CD8-positive, alpha-beta memory T cell (primary cell): ENCODE data around the gene CREBZF. TPM values are rescaled to one million over a fixed set of nuclear protein-coding genes. Genes with fewer than 3 reads are reported as not detected.
A peak's percentile ranks its signal among the peaks of the same experiment; 100 is the strongest.
"Not testable (repeated sequence)": the region's sequence is repeated elsewhere in the genome, so short reads cannot be mapped to it uniquely, and the experiment has no call there.

Source experiments
- CTCF ChIA-PET: fragments of 350-600 bp; sonication (Branson Sonifier 250); formaldehyde crosslinking; loops from one replicate; lab custom pipeline; 2021; ENCODE audit warnings: antibody characterized with exemption; lab: Charles Lee
- POLR2A ChIA-PET: fragments of 350-600 bp; sonication (Branson Sonifier 250); formaldehyde crosslinking; loops from one replicate; lab custom pipeline; 2021; ENCODE audit warnings: antibody characterized with exemption; lab: Charles Lee
- DNase-seq, 5 donors: peaks; one replicate each; pipeline versions ENCODE4 v3.0.0 to v3.0.0-alpha.2; 2020 to 2022; ENCODE audit warnings: mixed read lengths in 1 of 5
- H3K27ac ChIP-seq: one replicate; pipeline ENCODE4 v1.7.0; 2013; ENCODE audit warnings: low read depth, mild to moderate bottlenecking, low read length, moderate library complexity
- H3K27me3 ChIP-seq: 2 replicates; pipeline ENCODE4 v1.7.0; 2013; ENCODE audit warnings: low read length, mild to moderate bottlenecking; ENCODE audit not compliant: insufficient read depth, poor library complexity, severe bottlenecking
- H3K36me3 ChIP-seq: 2 replicates; pipeline ENCODE4 v1.7.0; 2013; ENCODE audit warnings: mild to moderate bottlenecking, low read length, moderate library complexity; ENCODE audit not compliant: insufficient read depth
- H3K4me1 ChIP-seq: 2 replicates; pipeline ENCODE4 v1.7.0; 2013; ENCODE audit warnings: mild to moderate bottlenecking, low read length, moderate library complexity; ENCODE audit not compliant: insufficient read depth
- H3K4me3 ChIP-seq: 2 replicates; pipeline ENCODE4 v1.7.0; 2013; ENCODE audit warnings: mild to moderate bottlenecking, low read length
- H3K9me3 ChIP-seq: 2 replicates; pipeline ENCODE4 v1.7.0; 2013; ENCODE audit warnings: mild to moderate bottlenecking, low read length
- H3K27ac Mint-ChIP-seq, 8 donors: one replicate each; pipeline ENCODE4 v1.8.0; 2020 to 2021; ENCODE audit warnings: mixed read lengths in 8 of 8, mild to moderate bottlenecking in 6 of 8, inconsistent platforms in 3 of 8, moderate library complexity in 3 of 8
- H3K27me3 Mint-ChIP-seq, 2 donors: one replicate each; pipeline ENCODE4 v1.8.0; 2020 to 2021; ENCODE audit warnings: mixed read lengths in 2 of 2, mild to moderate bottlenecking in 1 of 2, moderate library complexity in 1 of 2
- H3K36me3 Mint-ChIP-seq, 3 donors: one replicate each; pipeline ENCODE4 v1.8.0; 2020 to 2021; ENCODE audit warnings: mixed read lengths in 3 of 3, inconsistent platforms in 1 of 3, mild to moderate bottlenecking in 1 of 3
- H3K4me1 Mint-ChIP-seq, 3 donors: one replicate each; pipeline ENCODE4 v1.8.0; 2020 to 2021; ENCODE audit warnings: mixed read lengths in 3 of 3, inconsistent platforms in 1 of 3, mild to moderate bottlenecking in 1 of 3
- H3K4me3 Mint-ChIP-seq, 7 donors: one replicate each; pipeline ENCODE4 v1.8.0; 2020 to 2021; ENCODE audit warnings: mixed read lengths in 7 of 7, mild to moderate bottlenecking in 6 of 7, moderate library complexity in 4 of 7, inconsistent platforms in 2 of 7
- H3K9me3 Mint-ChIP-seq, 5 donors: one replicate each; pipeline ENCODE4 v1.8.0; 2020 to 2022; ENCODE audit warnings: mixed read lengths in 5 of 5, mild to moderate bottlenecking in 3 of 5, moderate library complexity in 2 of 5, inconsistent platforms in 1 of 5
- polyA plus RNA-seq: library from polyadenylated mRNA; unstranded; fragments of 300-500 nt; fragmentation: Illumina TruSeq; gene quantifications from one replicate; pipeline ENCODE4 v1.2.3, GENCODE V29; 2021
- total RNA-seq, 2 experiments: library from RNA; stranded (reverse); gene quantifications; one replicate each; pipeline ENCODE4 v1.2.3, GENCODE V29; 2021

Gene CREBZF
- total and polyA plus RNA-seq, 3 experiments from 2014 or later, result 14.7 to 45.1 (median 45.0) TPM

DNA sequence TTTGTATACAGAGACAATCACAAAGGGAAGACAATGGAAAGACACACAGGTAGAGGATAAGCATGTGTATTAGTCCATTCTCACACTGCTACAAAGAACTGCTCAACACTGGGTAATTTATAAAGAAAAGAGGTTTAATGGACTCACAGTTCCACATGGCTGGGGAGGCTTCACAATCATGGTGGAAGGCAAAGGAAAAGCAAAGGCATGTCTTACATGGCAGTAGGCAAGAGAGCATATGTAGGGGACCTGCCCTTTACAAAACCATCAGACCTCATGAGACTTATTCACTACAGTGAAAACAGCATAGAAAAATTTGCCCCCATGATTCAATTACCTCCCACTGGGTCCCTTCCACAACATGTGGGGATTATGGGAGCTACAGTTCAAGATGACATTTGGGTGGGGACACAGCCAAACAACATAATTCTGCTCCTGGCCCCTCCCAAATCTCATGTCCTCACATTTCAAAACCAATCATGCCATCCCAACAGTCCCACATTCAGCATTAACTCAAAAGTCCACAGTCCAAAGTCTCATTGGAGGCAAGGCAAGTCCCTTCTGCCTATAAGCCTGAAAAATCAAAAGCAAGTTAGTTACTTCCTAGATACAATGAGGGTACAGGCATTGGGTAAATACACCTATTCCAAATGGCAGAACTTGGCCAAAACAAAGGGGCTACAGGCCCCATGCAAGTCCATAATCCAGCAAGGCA is 6.2 kb upstream of the CREBZF start:
- CTCF ChIA-PET, result interaction anchor here (0.6 to 1.0 kb wide), 2 partner anchors 11 to 183 kb away, joined by 3 to 4 read pairs; no protein-coding TSS in a partner anchor
- DNase-seq, H3K36me3 Mint-ChIP-seq: not testable (repeated sequence)

DNA sequence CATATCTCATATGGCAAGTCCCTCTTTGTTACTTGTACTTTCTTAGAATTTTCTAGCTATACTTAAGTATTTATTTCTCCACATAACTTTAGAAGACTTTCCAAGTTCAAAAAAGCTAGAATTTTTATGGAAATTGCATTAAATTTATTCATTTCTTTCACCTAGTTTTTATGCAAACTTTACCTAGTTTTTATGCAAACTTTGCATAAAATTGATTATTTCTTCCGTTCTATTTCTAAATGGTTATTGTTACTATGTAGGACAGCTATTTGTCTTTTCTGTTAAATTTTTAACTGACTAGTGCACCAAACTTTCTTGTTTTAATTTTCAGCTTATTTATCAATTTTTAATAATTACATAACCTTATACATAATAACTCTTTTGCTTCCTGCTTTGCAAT is 3.2 kb upstream of the CREBZF start:
- Mint-ChIP-seq H3K4me3 (no peak overlapping the region), H3K4me1 (peaks cover 14 to 18% (median 16%) of the 10 kb centered on the region in 3 donors), H3K9me3 (no peaks in the 10 kb centered on the region), H3K27ac (no peak overlapping the region), H3K36me3 (peaks cover 0 to 15% (median 5%) of the 10 kb centered on the region in 3 donors), H3K27me3 (peaks cover 3 to 16% of the 10 kb centered on the region in 2 donors)
- no peak overlapping the region for H3K4me3 ChIP-seq
- peaks cover 8% of the 10 kb centered on the region for H3K4me1 ChIP-seq
- no peaks in the 10 kb centered on the region for H3K27me3 ChIP-seq
- ChIA-PET CTCF (interaction anchor here (0.9 to 1.7 kb wide), 2 partner anchors 12 to 14 kb away, joined by 4 to 5 read pairs; no protein-coding TSS in a partner anchor), POLR2A (no interaction called here)
- H3K9me3 ChIP-seq, result no peaks in the 10 kb centered on the region
- H3K27ac ChIP-seq, result no peak overlapping the region
- H3K36me3 ChIP-seq, result peaks cover under 1% of the 10 kb centered on the region
- no peak for DNase-seq

More for the DNA sequence above, 6.2 kb upstream of the CREBZF start:
- H3K9me3 ChIP-seq, H3K4me1 ChIP-seq, H3K27ac Mint-ChIP-seq, H3K27me3 ChIP-seq, POLR2A ChIA-PET, H3K36me3 ChIP-seq, H3K4me3 Mint-ChIP-seq, H3K27ac ChIP-seq, H3K4me3 ChIP-seq, H3K4me1 Mint-ChIP-seq, H3K9me3 Mint-ChIP-seq: not testable (repeated sequence)
- peaks cover 0 to 16% of the 10 kb centered on the region in 2 donors for H3K27me3 Mint-ChIP-seq

DNA sequence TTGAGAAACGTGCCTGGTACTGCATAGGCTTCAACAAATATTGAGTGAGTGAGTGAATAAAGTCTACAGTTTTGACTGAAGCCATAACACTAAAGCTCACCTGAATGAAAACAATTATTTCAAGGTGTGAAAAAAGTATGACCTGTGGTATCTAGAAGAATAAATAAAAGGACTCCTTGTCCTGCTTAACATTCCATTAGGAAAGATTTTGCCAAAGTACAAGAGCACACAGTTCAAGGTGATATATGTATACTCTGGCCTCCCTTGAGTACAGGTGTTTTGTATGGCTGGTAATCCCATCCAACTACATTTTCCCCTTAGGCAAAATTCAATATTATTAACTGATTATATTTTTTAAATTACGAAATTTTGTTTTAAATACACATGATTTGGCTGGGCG is 1.8 kb upstream of the CREBZF start:
- H3K9me3 ChIP-seq, result no peaks in the 10 kb centered on the region
- no peak overlapping the region for H3K4me3 ChIP-seq
- peaks cover 23 to 32% (median 31%) of the 10 kb centered on the region in 3 donors for H3K4me1 Mint-ChIP-seq
- peaks cover 19% of the 10 kb centered on the region for H3K4me1 ChIP-seq
- DNase-seq, result no peak
- no peak overlapping the region for H3K27ac ChIP-seq
- H3K4me3 Mint-ChIP-seq, result peak overlapping the region in 1 of 7 donors; percentile 31
- peaks cover 5% of the 10 kb centered on the region for H3K36me3 ChIP-seq
- H3K36me3 Mint-ChIP-seq, result peaks cover 0 to 24% (median 0%) of the 10 kb centered on the region in 3 donors
- H3K9me3 Mint-ChIP-seq, result no peaks in the 10 kb centered on the region
- H3K27me3 Mint-ChIP-seq, result peaks cover 3 to 11% of the 10 kb centered on the region in 2 donors
- CTCF ChIA-PET, result interaction anchor here (1.7 kb wide), 1 partner anchor 15 kb away, joined by 5 read pairs; no protein-coding TSS in a partner anchor
- no peaks in the 10 kb centered on the region for H3K27me3 ChIP-seq
- peak overlapping the region in 3 of 8 donors; percentile 36 to 98 (median 43) for H3K27ac Mint-ChIP-seq
- POLR2A ChIA-PET, result no interaction called here

GRCh38 chr11:85665733-85666132 is 804 bp upstream of the CREBZF start:
- Histone ChIP-seq H3K4me1 (peaks cover 29% of the 10 kb centered on the region), H3K9me3 (no peaks in the 10 kb centered on the region), H3K4me3 (no peak overlapping the region), H3K36me3 (peaks cover 5% of the 10 kb centered on the region), H3K27me3 (no peaks in the 10 kb centered on the region), H3K27ac (peak overlapping the region; percentile 98)
- Mint-ChIP-seq H3K4me1 (peaks cover 32 to 41% (median 40%) of the 10 kb centered on the region in 3 donors), H3K4me3 (peak overlapping the region; percentile 24 to 100 (median 97)), H3K27ac (peak overlapping the region; percentile 97 to 100 (median 100)), H3K36me3 (peaks cover 0 to 32% (median 4%) of the 10 kb centered on the region in 3 donors), H3K27me3 (peaks cover 3% of the 10 kb centered on the region in 2 donors), H3K9me3 (no peaks in the 10 kb centered on the region)
- POLR2A ChIA-PET, result no interaction called here
- DNase-seq, result no peak
- CTCF ChIA-PET, result interaction anchor here (0.8 to 2.1 kb wide), 3 partner anchors 18 to 189 kb away, joined by 3 to 7 read pairs (median 4); partner anchors contain the start of genes CCDC83 and TMEM126A

DNA sequence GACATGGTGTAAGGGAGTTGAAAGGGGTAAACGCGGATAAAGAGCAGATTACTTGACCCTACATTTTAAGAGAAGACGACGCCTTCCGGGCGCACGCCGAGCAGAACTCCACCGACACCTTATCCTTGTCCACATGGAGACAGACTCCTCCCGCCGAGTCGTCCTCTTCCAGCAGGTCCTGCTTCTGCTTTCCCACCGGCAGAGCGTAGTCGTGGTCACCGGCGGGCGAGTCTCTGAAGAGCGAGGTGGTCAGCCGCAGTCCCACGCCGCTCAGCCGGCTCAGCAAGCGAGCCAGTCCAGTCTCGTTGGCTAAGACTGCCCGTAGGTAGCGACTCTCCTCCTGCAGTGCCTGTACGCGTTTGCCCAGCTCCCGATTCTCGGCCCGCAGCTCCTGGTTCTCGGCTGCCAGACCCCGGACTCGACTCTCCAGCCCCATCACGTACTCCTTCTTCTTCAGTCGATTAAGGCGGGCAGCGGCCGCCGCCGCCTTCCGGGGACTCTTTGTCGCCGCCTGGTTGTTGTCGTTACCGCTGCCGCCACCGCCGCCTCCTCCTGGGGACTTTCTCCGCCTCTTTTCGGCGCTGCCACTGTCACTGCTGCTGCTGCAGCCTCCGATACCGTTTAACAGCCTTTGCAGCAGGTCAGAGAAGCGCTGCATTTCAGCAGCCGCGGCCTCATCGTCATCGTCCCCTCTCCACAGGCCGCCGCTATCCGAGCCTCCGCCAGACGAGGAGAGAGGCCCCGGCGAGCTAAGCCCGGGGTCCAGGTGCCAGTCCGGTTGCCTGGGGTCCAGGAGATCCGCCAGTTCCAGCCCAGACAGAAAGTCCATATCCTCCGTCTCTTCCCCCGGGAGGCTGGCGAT is 945 bp downstream of the CREBZF start:
- no peaks in the 10 kb centered on the region for H3K27me3 ChIP-seq
- peak overlapping the region; percentile 97 to 100 (median 99) for H3K4me3 Mint-ChIP-seq
- H3K27me3 Mint-ChIP-seq, result peaks cover 0 to 3% of the 10 kb centered on the region in 2 donors
- H3K36me3 ChIP-seq, result peaks cover 12% of the 10 kb centered on the region
- ChIA-PET CTCF (interaction anchor here (0.8 to 3.5 kb wide), 11 partner anchors 10 to 191 kb away, joined by 3 to 10 read pairs (median 5); partner anchors contain the start of genes CCDC83, CCDC89, DLG2 and TMEM126A), POLR2A (interaction anchor here (0.9 to 7.1 kb wide), 8 partner anchors 12 to 405 kb away, joined by 3 to 73 read pairs (median 6); partner anchors contain the start of genes CCDC83, DLG2, PICALM and TMEM126A)
- peak; percentile 83 to 94 (median 88) for DNase-seq
- H3K27ac ChIP-seq, result peak overlapping the region; percentile 98
- peak overlapping the region; percentile 97 to 100 (median 100) for H3K27ac Mint-ChIP-seq
- no peaks in the 10 kb centered on the region for H3K9me3 Mint-ChIP-seq
- H3K4me1 ChIP-seq, result peaks cover 45% of the 10 kb centered on the region
- peaks cover 46 to 59% (median 58%) of the 10 kb centered on the region in 3 donors for H3K4me1 Mint-ChIP-seq
- H3K36me3 Mint-ChIP-seq, result peaks cover 0 to 49% (median 6%) of the 10 kb centered on the region in 3 donors
- peak overlapping the region; percentile 92 for H3K4me3 ChIP-seq
- no peaks in the 10 kb centered on the region for H3K9me3 ChIP-seq

- H3K27ac Mint-ChIP-seq, result peak overlapping the region; percentile 97 to 100 (median 100)
- H3K4me1 ChIP-seq, result peaks cover 45% of the 10 kb centered on the region
- peaks cover 52 to 67% (median 65%) of the 10 kb centered on the region in 3 donors for H3K4me1 Mint-ChIP-seq
- H3K9me3 Mint-ChIP-seq, result no peaks in the 10 kb centered on the region
- POLR2A ChIA-PET, result interaction anchor here (0.5 to 7.1 kb wide), 6 partner anchors 11 to 634 kb away, joined by 4 to 73 read pairs (median 10); partner anchors contain the start of genes CCDC83, DLG2, TMEM126A and TMEM126B
- peaks cover 12% of the 10 kb centered on the region for H3K36me3 ChIP-seq
- no peaks in the 10 kb centered on the region for H3K9me3 ChIP-seq
- peaks cover 0 to 55% (median 6%) of the 10 kb centered on the region in 3 donors for H3K36me3 Mint-ChIP-seq
- no peaks in the 10 kb centered on the region for H3K27me3 ChIP-seq
- H3K27ac ChIP-seq, result peak overlapping the region; percentile 98
- peaks cover 0 to 3% of the 10 kb centered on the region in 2 donors for H3K27me3 Mint-ChIP-seq
- CTCF ChIA-PET, result interaction anchor here (0.8 to 3.5 kb wide), 9 partner anchors 9 to 162 kb away, joined by 3 to 10 read pairs (median 5); partner anchors contain the start of genes DLG2, TMEM126A and TMEM126B
- peak overlapping the region; percentile 97 to 100 (median 99) for H3K4me3 Mint-ChIP-seq
- DNase-seq, result peak in 1 of 5 donors; percentile 35
- peak overlapping the region; percentile 92 for H3K4me3 ChIP-seq
These were observed 1.7 kb downstream of the CREBZF start for GRCh38 chr11:85663080-85663752.
